GM18505 (cell line): ENCODE data around the gene AXIN2.

Source experiments
- ATAC-seq: cut with Tn5 transposase; IDR thresholded peaks from one replicate; pipeline ENCODE4 v1.9.1; 2021; ENCODE audit not compliant: unreplicated experiment
- POLR2A ChIP-seq: IDR thresholded peaks from 4 replicates; pipeline ENCODE4 v1.6.1; 2011; ENCODE audit warnings: borderline replicate concordance; ENCODE audit not compliant: insufficient read depth, insufficient read length; ENCODE audit errors: extremely low read depth

AXIN2 gene

GRCh38 chr17:65556014-65556909 is 5.2 kb downstream of the AXIN2 start:
- ATAC-seq: no peak
- no peak for TF ChIP-seq POLR2A

GRCh38 chr17:65554553-65555223 is 6.8 kb downstream of the AXIN2 start:
- ATAC-seq: no peak
- TF ChIP-seq POLR2A: no peak

- ATAC-seq: no peak
- no peak for TF ChIP-seq POLR2A
Measured at GRCh38 chr17:65553646-65554552, 7.5 kb downstream of the AXIN2 start.

- TF ChIP-seq POLR2A: no peak
- no peak for ATAC-seq
Measured at GRCh38 chr17:65553009-65553645, 8.3 kb downstream of the AXIN2 start.

- no peak for ATAC-seq
- no peak for TF ChIP-seq POLR2A
Measured at GRCh38 chr17:65552214-65552613, 9.2 kb downstream of the AXIN2 start.

- ATAC-seq: no peak
- no peak for TF ChIP-seq POLR2A
Measured at GRCh38 chr17:65551267-65552040, 10.0 kb downstream of the AXIN2 start.

GRCh38 chr17:65550758-65551157 is 10.7 kb downstream of the AXIN2 start:
- no peak for TF ChIP-seq POLR2A
- no peak for ATAC-seq

- no peak for TF ChIP-seq POLR2A
- no peak for ATAC-seq
Measured at GRCh38 chr17:65550075-65550662, 11.3 kb downstream of the AXIN2 start.

- no peak for TF ChIP-seq POLR2A
- no peak for ATAC-seq
Measured at GRCh38 chr17:65548269-65548969, 13.0 kb downstream of the AXIN2 start.

- no peak for ATAC-seq
- TF ChIP-seq POLR2A: no peak
Measured at GRCh38 chr17:65547253-65547670, 14.2 kb downstream of the AXIN2 start.

GRCh38 chr17:65546579-65546978 is 14.9 kb downstream of the AXIN2 start:
- no peak for TF ChIP-seq POLR2A
- no peak for ATAC-seq
